K562 (cell line): Measurements from ENCODE around the gene ASCC3. TPM values are rescaled to one million over a fixed set of nuclear protein-coding genes. Genes with fewer than 3 reads are reported as not detected.

ENCODE experiments used
- ATAC-seq: fragments of 200-7000 bp; cut with Tn5 transposase; 3 replicates; pipeline ENCODE4 v1.9.1; 2020; ENCODE audit warnings: moderate library complexity
- BruUV-seq: library from RNA; stranded (reverse); fragments of 400-500 nt; replicated peaks from 2 replicates; lab custom pipeline; 2021; lab: Mats Ljungman, UMichigan
- CTCF ChIA-PET: fragments of 300-600 bp; formaldehyde crosslinking; extraction: SDS; loops from one replicate; lab custom pipeline; 2021; ENCODE audit warnings: low intra/inter-chr PET ratio; lab: Yijun Ruan, JAX
- POLR2A ChIA-PET: fragments of 300-600, 350-650 bp; sonication (Branson Sonifier 250); formaldehyde crosslinking; extraction: SDS; loops from one replicate; lab custom pipeline; 2021; ENCODE audit warnings: antibody characterized with exemption, inconsistent platforms; lab: Yijun Ruan, JAX
- DNase-seq, 4 experiments: peaks; one replicate each; pipeline versions ENCODE4 v3.0.0 to v3.0.0-alpha.2; 2011 to 2018; ENCODE audit warnings: low spot score in 3 of 4, mixed read lengths in 3 of 4; ENCODE audit errors: extremely low read depth in 1 of 4
- FAIRE-seq: peaks from 2 replicates; lab custom pipeline; 2011; peaks lifted over from hg19 to GRCh38; lab: Jason Lieb, UNC
- H2AFZ ChIP-seq: 2 replicates; pipeline ENCODE4 v1.6.0; 2011; ENCODE audit warnings: low read depth, low read length, control low read depth, inconsistent platforms
- H3K27ac ChIP-seq: fragments of 200-600 bp; 3 replicates; pipeline ENCODE4 v1.8.0; 2011; ENCODE audit warnings: low read depth, mild to moderate bottlenecking, control low read depth, inconsistent platforms, low read length, moderate library complexity, mixed read lengths; ENCODE audit errors: extremely low read depth
- H3K27me3 ChIP-seq, 2 experiments: fragments of 300-600 bp in 1 of 2; 2 replicates in 1 of 2; 3 replicates in 1 of 2; pipeline versions ENCODE4 v1.6.0 to v1.8.0; 2011; ENCODE audit warnings: inconsistent platforms in 2 of 2, low read length in 2 of 2, mild to moderate bottlenecking in 1 of 2, mixed read lengths in 1 of 2, moderate library complexity in 1 of 2; ENCODE audit not compliant: control insufficient read depth in 2 of 2, insufficient read depth in 2 of 2
- H3K36me3 ChIP-seq: fragments of 300-600 bp; 3 replicates; pipeline ENCODE4 v1.8.0; 2011; ENCODE audit warnings: mild to moderate bottlenecking, low read length, inconsistent platforms; ENCODE audit not compliant: control insufficient read depth, insufficient read depth
- H3K4me1 ChIP-seq, 2 experiments: fragments of 200-600 bp in 1 of 2; replicated peaks in 1 of 2; 2 replicates in 1 of 2; 3 replicates in 1 of 2; pipeline versions ENCODE4 v1.5.1 to v1.8.0; 2011; ENCODE audit warnings: inconsistent platforms in 2 of 2, low read length in 2 of 2, mild to moderate bottlenecking in 1 of 2, mixed read lengths in 1 of 2, moderate library complexity in 1 of 2; ENCODE audit not compliant: control insufficient read depth in 2 of 2, insufficient read depth in 2 of 2
- H3K4me2 ChIP-seq: 2 replicates; pipeline ENCODE4 v1.6.1; 2011; ENCODE audit warnings: low read length, control low read depth, inconsistent platforms, mixed read lengths; ENCODE audit not compliant: insufficient read depth
- H3K4me3 ChIP-seq: fragments of 200-600 bp; sonication (generic), shearing (Covaris generic); 2 replicates; pipeline ENCODE4 v1.5.1; 2016; ENCODE audit warnings: control low read depth, inconsistent platforms
- H3K79me2 ChIP-seq: fragments of 200-600 bp; 3 replicates; pipeline ENCODE4 v1.8.0; 2011; ENCODE audit warnings: low read length, inconsistent platforms; ENCODE audit not compliant: control insufficient read depth, insufficient read depth
- H3K9ac ChIP-seq, 2 experiments: 2 replicates each; pipeline versions ENCODE4 v1.6.0 to v1.6.1; 2011; ENCODE audit warnings: low read depth in 2 of 2, low read length in 2 of 2, control low read depth in 1 of 2, inconsistent platforms in 1 of 2, mild to moderate bottlenecking in 1 of 2, mixed read lengths in 1 of 2; ENCODE audit not compliant: insufficient read depth in 1 of 2
- H3K9me1 ChIP-seq: one replicate; pipeline ENCODE4 v1.6.0; 2011; ENCODE audit warnings: inconsistent platforms, mild to moderate bottlenecking, low read length, moderate library complexity; ENCODE audit not compliant: control insufficient read depth, insufficient read depth
- H3K9me3 ChIP-seq: replicated peaks from 2 replicates; pipeline ENCODE4 v1.5.1; 2011; ENCODE audit warnings: low read depth, low read length, inconsistent platforms; ENCODE audit not compliant: control insufficient read depth, insufficient read depth
- H4K20me1 ChIP-seq: replicated peaks from 2 replicates; pipeline ENCODE4 v1.6.1; 2011; ENCODE audit warnings: low read length, inconsistent platforms, mixed read lengths; ENCODE audit not compliant: control insufficient read depth, insufficient read depth
- DACH1 ChIP-seq: fragments of 450-650 bp; IDR thresholded peaks from 2 replicates; pipeline ENCODE4 v1.6.1; 2018; ENCODE audit not compliant: partially characterized antibody
- HNRNPL ChIP-seq: fragments of 200-400 bp; formaldehyde crosslinking; IDR thresholded peaks from 2 replicates; pipeline ENCODE4 v1.6.1; 2017; ENCODE audit warnings: low read depth, mild to moderate bottlenecking, low read length
- MTA1 ChIP-seq: fragments of 450-650 bp; IDR thresholded peaks from 2 replicates; pipeline ENCODE4 v1.6.1; 2017; ENCODE audit warnings: borderline replicate concordance
- MYBL2 ChIP-seq, 2 experiments: fragments of 450-650 bp in 1 of 2; sonication (generic) in 1 of 2; formaldehyde crosslinking in 1 of 2; IDR thresholded peaks; 2 replicates each; pipeline versions ENCODE4 v1.6.1 to v1.8.1; 2017 to 2022; ENCODE audit warnings: borderline replicate concordance in 1 of 2, inconsistent platforms in 1 of 2, low read depth in 1 of 2, mild to moderate bottlenecking in 1 of 2, missing genetic modification reagents in 1 of 2, moderate library complexity in 1 of 2
- SLC30A9 ChIP-seq: fragments of 250-450 bp; sonication (Bioruptor Pico); IDR thresholded peaks from 2 replicates; pipeline ENCODE4 v1.8.0; 2022; ENCODE audit warnings: mild to moderate bottlenecking, moderate library complexity
- ZNF347 ChIP-seq: fragments of 450-650 bp; formaldehyde crosslinking; IDR thresholded peaks from 2 replicates; pipeline ENCODE4 v1.4.0; 2020; ENCODE audit warnings: low read depth, mild to moderate bottlenecking, moderate library complexity
- in situ Hi-C: fragments of 300-500 bp; cut with MboI; formaldehyde crosslinking; loops from 4 replicates; pipeline ENCODE4 v1.15.0; 2018; ENCODE audit warnings: inconsistent platforms, mixed read lengths
- intact Hi-C: fragments of 100-400 bp; cut with micrococcal nuclease; formaldehyde crosslinking; loops from 2 replicates; pipeline ENCODE4 v1.14.2; 2022
- polyA plus RNA-seq, 8 experiments: library from polyadenylated mRNA; depleted of rRNA in 4 of 8; stranded (reverse) in 5 of 8; unstranded in 3 of 8; fragments of >200 nt; fragmentation: Nextera tagmentation in 2 of 8; fragmentation: Illumina TruSeq in 1 of 8; extraction: Ambion mirVana in 2 of 8; extraction: Trizol in 1 of 8; gene quantifications; 2 replicates each; pipeline versions ENCODE4 v1.2.1 to v1.2.3, GENCODE V29; 2011 to 2014; ENCODE audit warnings: inconsistent platforms in 1 of 8, missing spikeins in 1 of 8
- total RNA-seq, 7 experiments: library from RNA; depleted of rRNA in 6 of 7; stranded (reverse); fragments of >200 nt in 6 of 7; fragmentation: Illumina TruSeq in 2 of 7; extraction: Trizol in 2 of 7; gene quantifications; 2 replicates each; pipeline versions ENCODE4 v1.2.1 to v1.2.3, GENCODE V29; 2011 to 2021; ENCODE audit warnings: low replicate concordance in 1 of 7
- TF ChIP-seq, protein P1 (sequence below): fragments of 250-450 bp; sonication (Bioruptor Pico); IDR thresholded peaks from 2 replicates; pipeline ENCODE4 v1.8.0; 2021; ENCODE audit warnings: mild to moderate bottlenecking, moderate library complexity

The ASCC3 gene
- total and polyA plus RNA-seq, 9 of the 15 experiments (the other 6 are each of a cell fraction or from before 2014, with no cell fraction given): 16.1 to 56.1 (median 33.9) TPM

DNA sequence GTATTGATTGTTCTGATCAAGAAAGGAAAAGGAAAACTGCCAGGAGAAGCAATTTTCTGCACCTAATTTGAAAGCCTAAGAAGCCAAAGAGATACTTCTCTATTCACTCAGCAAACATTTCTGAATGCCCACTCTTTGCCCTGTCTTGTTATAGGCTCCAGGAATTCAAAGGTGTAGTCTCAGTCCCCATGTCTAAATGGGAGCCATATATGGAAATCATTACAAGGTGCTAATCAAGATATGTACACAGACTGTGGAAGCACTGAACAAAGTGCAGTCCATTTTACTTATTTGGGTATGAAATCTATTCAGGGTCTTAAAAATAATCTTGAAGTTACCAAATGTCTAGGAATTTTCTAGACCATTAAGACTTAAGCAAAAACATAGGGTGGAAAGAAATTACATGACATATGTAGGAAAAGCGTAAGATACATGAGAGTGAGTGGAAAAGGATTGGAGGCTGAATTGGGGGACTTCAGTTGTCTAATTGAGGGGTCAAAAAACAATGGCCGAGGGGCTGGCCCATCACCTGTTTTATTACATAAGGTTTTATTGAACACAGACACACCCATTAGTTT, 39.0 kb upstream of the ASCC3 start (continued):
- TF ChIP-seq DACH1: no peak
- no peak for TF ChIP-seq HNRNPL

DNA sequence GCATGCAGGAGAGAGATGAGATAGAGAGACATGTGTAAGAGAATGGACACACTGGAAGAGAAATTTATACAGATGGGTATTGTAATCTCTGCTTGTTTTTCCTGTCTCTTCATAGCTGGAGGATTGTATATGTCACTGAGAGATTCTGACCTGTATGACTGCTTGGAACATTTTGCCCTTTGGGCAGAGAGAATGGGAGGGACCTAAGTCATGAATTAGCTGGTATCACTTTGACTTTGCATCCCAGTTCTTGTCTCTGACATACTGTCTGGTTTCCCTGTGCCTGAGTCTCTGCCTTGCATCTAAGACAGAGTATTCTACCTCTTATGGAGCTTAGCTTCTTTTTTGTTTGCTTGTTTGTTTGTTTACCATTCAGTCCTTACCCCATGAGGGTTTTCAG, 37.0 kb upstream of the ASCC3 start:
- FAIRE-seq: no peak
- in situ Hi-C loops: no loop called here
- Histone ChIP-seq H3K4me3 (no peak overlapping the region), H3K27me3 (no peaks in the 10 kb centered on the region), H4K20me1 (no peaks in the 10 kb centered on the region), H3K27ac (no peak overlapping the region), H3K79me2 (no peaks in the 10 kb centered on the region), H2AFZ (no peak overlapping the region), H3K9ac (no peak overlapping the region), H3K4me1 (peaks cover 0 to 5% of the 10 kb centered on the region in 2 experiments; a peak in 2 of 5 replicates), H3K36me3 (no peaks in the 10 kb centered on the region), H3K4me2 (no peak overlapping the region), H3K9me3 (no peaks in the 10 kb centered on the region), H3K9me1 (no peaks in the 10 kb centered on the region)
- ATAC-seq: no peak
- no peak for DNase-seq
- intact Hi-C loops: no loop called here
- POLR2A ChIA-PET: no interaction called here
- no TSS peak for BruUV-seq
- no peak for TF ChIP-seq MTA1
- TF ChIP-seq MYBL2 (IDR thresholded peaks at IDR 0.05; ENCODE audit: low read depth): no peak
- no peak for TF ChIP-seq MYBL2 (CRISPR knock-in tag; IDR thresholded peaks at IDR 0.05; ENCODE audit: borderline replicate concordance)
- TF ChIP-seq, protein P1, sequence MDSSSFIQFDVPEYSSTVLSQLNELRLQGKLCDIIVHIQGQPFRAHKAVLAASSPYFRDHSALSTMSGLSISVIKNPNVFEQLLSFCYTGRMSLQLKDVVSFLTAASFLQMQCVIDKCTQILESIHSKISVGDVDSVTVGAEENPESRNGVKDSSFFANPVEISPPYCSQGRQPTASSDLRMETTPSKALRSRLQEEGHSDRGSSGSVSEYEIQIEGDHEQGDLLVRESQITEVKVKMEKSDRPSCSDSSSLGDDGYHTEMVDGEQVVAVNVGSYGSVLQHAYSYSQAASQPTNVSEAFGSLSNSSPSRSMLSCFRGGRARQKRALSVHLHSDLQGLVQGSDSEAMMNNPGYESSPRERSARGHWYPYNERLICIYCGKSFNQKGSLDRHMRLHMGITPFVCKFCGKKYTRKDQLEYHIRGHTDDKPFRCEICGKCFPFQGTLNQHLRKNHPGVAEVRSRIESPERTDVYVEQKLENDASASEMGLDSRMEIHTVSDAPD: no peak
- no peak for TF ChIP-seq ZNF347
- TF ChIP-seq SLC30A9 (CRISPR knock-in tag): no peak
- CTCF ChIA-PET: no interaction called here
